Gastrocnemius medialis (tissue), 4 donors: Measurements from ENCODE around the gene CCDC87. TPM values are rescaled to one million over a fixed set of nuclear protein-coding genes. Genes with fewer than 3 reads are reported as not detected.

Experiments used
- ATAC-seq, 2 donors: fragments of 150-250 bp; one replicate each; pipeline ENCODE4 v1.9.1; 2016
- DNase-seq, 2 donors: peaks; one replicate each; pipeline ENCODE4 v3.0.0-alpha.2; 2019
- H3K27ac ChIP-seq, 4 donors: fragments of 200-600 bp; sonication (generic); 1 replicate in 1 of 4; 2 replicates in 3 of 4; pipeline ENCODE4 v1.5.1; 2016 to 2018; ENCODE audit warnings: mild to moderate bottlenecking in 2 of 4, moderate library complexity in 1 of 4
- H3K27me3 ChIP-seq, 3 donors: fragments of 200-600 bp; sonication (generic) in 2 of 3; 1 replicate in 1 of 3; 2 replicates in 2 of 3; pipeline versions ENCODE4 v1.5.1 to v1.6.0; 2016 to 2019; ENCODE audit warnings: mild to moderate bottlenecking in 1 of 3, moderate library complexity in 1 of 3
- H3K36me3 ChIP-seq, 2 donors: fragments of 200-600 bp; sonication (generic) in 1 of 2; one replicate each; pipeline ENCODE4 v1.5.1; 2017 to 2018
- H3K4me1 ChIP-seq, 2 donors: fragments of 200-600 bp; sonication (generic) in 1 of 2; one replicate each; pipeline ENCODE4 v1.5.1; 2016 to 2017; ENCODE audit warnings: mild to moderate bottlenecking in 2 of 2
- H3K4me3 ChIP-seq, 4 donors: fragments of 200-600 bp; sonication (generic) in 3 of 4; 1 replicate in 1 of 4; 2 replicates in 3 of 4; pipeline ENCODE4 v1.5.1; 2016 to 2019; ENCODE audit warnings: mild to moderate bottlenecking in 2 of 4
- H3K9me3 ChIP-seq, 3 donors: fragments of 200-600 bp; sonication (generic) in 2 of 3; 1 replicate in 1 of 3; 2 replicates in 2 of 3; pipeline ENCODE4 v1.5.1; 2016 to 2019
- POLR2A ChIP-seq, 2 donors: fragments of 450-650 bp; IDR thresholded peaks; one replicate each; pipeline ENCODE4 v1.6.1; 2017; ENCODE audit warnings: antibody characterized with exemption in 2 of 2, mild to moderate bottlenecking in 2 of 2, moderate library complexity in 2 of 2
- in situ Hi-C, 4 donors: fragments of 200-750 bp; cut with MboI; loops; one replicate each; pipeline versions ENCODE4 v1.15.0 to v1.8.0; 2017; ENCODE audit warnings: low sequenced_read_pairs in 4 of 4
- intact Hi-C: fragments of 100-400 bp; cut with DNase I; formaldehyde crosslinking; loops from one replicate; pipeline ENCODE4 v1.15.1; 2023; ENCODE audit warnings: low total_unique reads
- total RNA-seq, 4 donors: library from RNA; depleted of rRNA; stranded (reverse); fragments of >200 nt; gene quantifications; one replicate each; pipeline versions ENCODE4 v1.1.0 to v1.2.3, GENCODE V29; 2016
- TF ChIP-seq, protein P1 (sequence below), 5 experiments: fragments of 450-650 bp in 3 of 5; fragments of 200-600 bp in 2 of 5; sonication (generic) in 2 of 5; IDR thresholded peaks in 4 of 5; conservative IDR thresholded peaks in 1 of 5; 1 replicate in 4 of 5; 2 replicates in 1 of 5; pipeline ENCODE4 v1.5.1; 2016 to 2019; ENCODE audit warnings: antibody characterized with exemption in 5 of 5, mild to moderate bottlenecking in 3 of 5, moderate library complexity in 3 of 5

CCDC87 gene
- total RNA-seq, 4 donors from 2014 or later: 0.13 to 0.41 TPM; not detected in 2

DNA sequence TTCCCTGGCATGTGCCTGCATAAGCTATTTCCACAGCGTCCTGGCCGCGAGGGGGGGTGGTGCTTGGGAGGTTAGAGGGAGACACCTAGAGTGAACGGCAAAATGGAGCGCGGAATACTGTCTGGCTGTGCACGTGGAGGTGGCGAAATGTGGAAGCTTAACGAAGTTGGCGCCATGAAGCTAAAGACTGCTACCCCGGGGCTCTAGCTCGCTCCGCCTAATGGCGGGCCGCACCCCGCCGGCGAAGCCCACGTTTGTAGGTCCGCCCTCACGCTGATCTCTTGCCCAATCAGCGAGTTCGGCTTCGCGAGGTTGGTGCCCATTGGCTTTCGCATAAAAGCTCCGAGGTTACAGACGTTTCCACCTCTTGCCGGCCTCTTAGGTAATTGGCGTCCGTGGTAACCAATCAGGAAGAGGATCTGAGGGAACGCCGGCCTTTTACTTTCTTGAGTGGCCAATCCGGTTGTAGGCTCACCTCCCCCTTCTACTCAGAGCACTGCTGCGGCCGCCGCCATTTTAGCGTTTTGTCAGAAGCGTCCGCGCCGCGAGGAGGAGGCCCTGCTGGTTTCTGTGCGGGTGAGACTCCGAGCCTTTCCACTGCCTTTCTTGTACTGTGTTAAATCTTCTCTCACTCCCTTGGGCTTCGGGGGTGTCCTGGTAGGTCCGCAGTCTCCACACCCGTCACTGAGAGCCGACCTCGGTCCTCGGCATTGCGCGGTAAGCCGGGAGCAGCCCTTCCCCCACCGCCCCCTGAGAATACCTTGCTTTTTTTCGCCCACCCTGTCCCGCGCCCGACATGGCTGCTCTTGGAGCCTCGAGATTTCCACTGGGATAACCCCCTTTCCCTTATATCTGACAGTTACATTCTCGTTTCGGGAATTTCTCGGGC is 45.6 kb upstream of the CCDC87 start, which contains the start of gene RBM4:
RBM4 (plus strand) TSS at position 527 of the 889 bp plus-strand sequence. CDS start 1,009 bp downstream, outside the sequence.
- in situ Hi-C loops (no loop called here), intact Hi-C loops (loop anchor here (1.0 to 5.0 kb wide), 3 partner anchors 22 to 171 kb away; partner anchors contain the start of genes PELI3, RBM14 and RBM4B)
- H3K27me3 ChIP-seq: no peaks in the 10 kb centered on the region
- peak; percentile 99 for ATAC-seq
- peak within 1 kb of the TSS; percentile 90 to 94 (median 92) for H3K27ac ChIP-seq
- H3K36me3 ChIP-seq: peaks cover 0 to 10% of the 10 kb centered on the region in 2 donors
- TF ChIP-seq, protein P1, sequence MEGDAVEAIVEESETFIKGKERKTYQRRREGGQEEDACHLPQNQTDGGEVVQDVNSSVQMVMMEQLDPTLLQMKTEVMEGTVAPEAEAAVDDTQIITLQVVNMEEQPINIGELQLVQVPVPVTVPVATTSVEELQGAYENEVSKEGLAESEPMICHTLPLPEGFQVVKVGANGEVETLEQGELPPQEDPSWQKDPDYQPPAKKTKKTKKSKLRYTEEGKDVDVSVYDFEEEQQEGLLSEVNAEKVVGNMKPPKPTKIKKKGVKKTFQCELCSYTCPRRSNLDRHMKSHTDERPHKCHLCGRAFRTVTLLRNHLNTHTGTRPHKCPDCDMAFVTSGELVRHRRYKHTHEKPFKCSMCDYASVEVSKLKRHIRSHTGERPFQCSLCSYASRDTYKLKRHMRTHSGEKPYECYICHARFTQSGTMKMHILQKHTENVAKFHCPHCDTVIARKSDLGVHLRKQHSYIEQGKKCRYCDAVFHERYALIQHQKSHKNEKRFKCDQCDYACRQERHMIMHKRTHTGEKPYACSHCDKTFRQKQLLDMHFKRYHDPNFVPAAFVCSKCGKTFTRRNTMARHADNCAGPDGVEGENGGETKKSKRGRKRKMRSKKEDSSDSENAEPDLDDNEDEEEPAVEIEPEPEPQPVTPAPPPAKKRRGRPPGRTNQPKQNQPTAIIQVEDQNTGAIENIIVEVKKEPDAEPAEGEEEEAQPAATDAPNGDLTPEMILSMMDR (IDR thresholded peaks at IDR 0.05 in 4 of 5, conservative IDR thresholded peaks at IDR 0.05 in 1 of 5): peak in 2 of 5 experiments; percentile 13 to 28
- peak; percentile 92 to 95 for TF ChIP-seq POLR2A (IDR thresholded peaks at IDR 0.05)
- DNase-seq: peak; percentile 100
- peaks cover 49 to 56% of the 10 kb centered on the region in 2 donors for H3K4me1 ChIP-seq
- no peaks in the 10 kb centered on the region for H3K9me3 ChIP-seq
- H3K4me3 ChIP-seq: peak within 1 kb of the TSS; percentile 73 to 90 (median 84)

DNA sequence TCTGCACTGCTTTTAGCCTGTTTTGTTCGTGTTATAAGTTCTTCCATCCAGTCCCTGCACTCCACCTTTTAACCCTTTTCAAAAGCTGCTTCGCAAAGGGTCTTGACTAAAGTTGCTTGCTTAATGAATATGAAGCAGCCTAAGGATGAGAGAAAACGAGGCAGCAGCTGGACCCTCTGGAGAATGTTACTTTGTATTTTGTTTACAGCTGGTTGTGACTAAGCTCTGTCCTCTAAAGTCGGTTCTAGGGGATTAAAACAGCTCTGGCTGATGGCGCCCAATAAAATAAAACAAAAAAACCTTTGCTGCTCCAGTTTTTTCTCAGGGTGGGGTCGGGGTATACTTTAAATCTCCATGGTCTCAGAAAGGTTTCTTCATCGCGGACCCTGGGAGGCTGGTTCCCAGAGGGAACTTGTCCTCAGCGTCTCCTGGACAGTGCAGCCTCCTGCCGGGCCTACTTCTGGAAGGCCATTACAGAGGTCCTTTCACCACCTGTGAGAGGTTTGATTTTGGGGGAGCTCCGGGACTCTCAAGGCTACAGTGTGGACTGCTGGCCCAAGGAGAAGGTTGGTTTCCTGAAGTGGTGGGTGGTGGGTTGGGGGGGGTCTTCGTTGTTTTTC is 44.8 kb upstream of the CCDC87 start:
- Histone ChIP-seq H3K9me3 (no peaks in the 10 kb centered on the region), H3K27ac (peak overlapping the region; percentile 90 to 94 (median 92)), H3K4me1 (peaks cover 41 to 49% of the 10 kb centered on the region in 2 donors), H3K36me3 (peaks cover 0 to 8% of the 10 kb centered on the region in 2 donors), H3K4me3 (peak overlapping the region; percentile 72 to 90 (median 84)), H3K27me3 (no peaks in the 10 kb centered on the region)
- ATAC-seq (peak; percentile 17 to 19), DNase-seq (no peak)
- TF ChIP-seq, protein P1 (IDR thresholded peaks at IDR 0.05 in 4 of 5, conservative IDR thresholded peaks at IDR 0.05 in 1 of 5): no peak
- no peak for TF ChIP-seq POLR2A (IDR thresholded peaks at IDR 0.05)
- intact Hi-C loops: loop anchor here (1.0 to 5.0 kb wide), 3 partner anchors 21 to 170 kb away; partner anchors contain the start of genes PELI3, RBM14 and RBM4B
- in situ Hi-C loops: no loop called here

DNA sequence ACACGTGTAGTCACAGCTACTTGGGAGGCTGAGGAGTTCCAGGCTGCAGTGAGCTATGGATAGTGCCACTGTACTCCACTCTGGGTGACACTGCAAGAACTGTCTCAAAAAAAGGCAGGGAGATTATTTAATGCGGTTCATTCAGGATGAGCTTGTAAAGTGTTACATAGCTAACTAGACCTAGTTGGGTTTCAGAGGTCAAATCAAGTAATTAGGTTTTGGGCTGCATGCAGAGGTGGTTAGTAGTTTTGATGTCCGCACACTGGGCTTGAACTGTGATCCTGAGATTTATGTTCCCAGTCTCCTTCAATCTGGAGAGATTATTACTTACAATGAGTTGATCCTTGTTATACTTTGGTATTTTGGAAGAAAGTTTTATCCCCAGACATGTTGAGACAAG is 43.5 kb upstream of the CCDC87 start:
- DNase-seq (no peak), ATAC-seq (no peak)
- TF ChIP-seq, protein P1 (IDR thresholded peaks at IDR 0.05 in 4 of 5, conservative IDR thresholded peaks at IDR 0.05 in 1 of 5): no peak
- no peak for TF ChIP-seq POLR2A (IDR thresholded peaks at IDR 0.05)
- Histone ChIP-seq H3K4me1 (peaks cover 32 to 40% of the 10 kb centered on the region in 2 donors), H3K27ac (peak overlapping the region; percentile 22 to 94 (median 92)), H3K9me3 (no peaks in the 10 kb centered on the region), H3K27me3 (no peaks in the 10 kb centered on the region), H3K4me3 (no peak overlapping the region), H3K36me3 (peaks cover 0 to 8% of the 10 kb centered on the region in 2 donors)
- in situ Hi-C loops (no loop called here), intact Hi-C loops (loop anchor here (5.0 kb wide), 1 partner anchor 169 kb away; the partner anchor contains the start of gene PELI3)

DNA sequence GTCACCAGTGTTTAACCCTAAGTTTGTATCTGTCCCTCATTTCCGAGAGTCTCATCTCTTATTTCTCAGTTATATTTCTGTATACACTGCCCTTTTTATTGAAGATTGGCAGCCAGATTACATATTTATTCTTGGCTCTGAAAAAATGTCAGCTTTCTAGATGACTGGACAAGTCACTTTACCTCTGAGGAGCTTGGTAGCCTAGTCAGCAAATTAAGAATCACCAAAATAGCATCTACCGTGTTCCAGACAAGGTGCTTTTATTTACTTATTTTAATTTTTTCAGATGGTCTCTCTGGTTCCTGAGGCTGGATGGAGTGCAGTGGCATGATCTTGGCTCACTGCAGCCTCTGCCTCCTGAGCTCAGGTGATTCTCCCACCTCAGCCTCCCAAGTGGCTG is 40.1 kb upstream of the CCDC87 start:
- Histone ChIP-seq H3K36me3 (peaks cover 0 to 10% of the 10 kb centered on the region in 2 donors), H3K27ac (no peak overlapping the region), H3K27me3 (no peaks in the 10 kb centered on the region), H3K9me3 (no peaks in the 10 kb centered on the region), H3K4me3 (no peak overlapping the region), H3K4me1 (peaks cover 11 to 19% of the 10 kb centered on the region in 2 donors)
- TF ChIP-seq, protein P1 (IDR thresholded peaks at IDR 0.05 in 4 of 5, conservative IDR thresholded peaks at IDR 0.05 in 1 of 5): no peak
- TF ChIP-seq POLR2A (IDR thresholded peaks at IDR 0.05): no peak
- intact Hi-C loops: no loop called here
- DNase-seq (no peak), ATAC-seq (no peak)
- in situ Hi-C loops: no loop called here
